NCI-H1105 (cell line): Measurements from ENCODE around the gene CDCA4.

ENCODE experiments used
- DNase-seq: peaks from one replicate; lab custom pipeline; 2025; lab: John Stamatoyannopoulos, UW

The CDCA4 gene

DNA sequence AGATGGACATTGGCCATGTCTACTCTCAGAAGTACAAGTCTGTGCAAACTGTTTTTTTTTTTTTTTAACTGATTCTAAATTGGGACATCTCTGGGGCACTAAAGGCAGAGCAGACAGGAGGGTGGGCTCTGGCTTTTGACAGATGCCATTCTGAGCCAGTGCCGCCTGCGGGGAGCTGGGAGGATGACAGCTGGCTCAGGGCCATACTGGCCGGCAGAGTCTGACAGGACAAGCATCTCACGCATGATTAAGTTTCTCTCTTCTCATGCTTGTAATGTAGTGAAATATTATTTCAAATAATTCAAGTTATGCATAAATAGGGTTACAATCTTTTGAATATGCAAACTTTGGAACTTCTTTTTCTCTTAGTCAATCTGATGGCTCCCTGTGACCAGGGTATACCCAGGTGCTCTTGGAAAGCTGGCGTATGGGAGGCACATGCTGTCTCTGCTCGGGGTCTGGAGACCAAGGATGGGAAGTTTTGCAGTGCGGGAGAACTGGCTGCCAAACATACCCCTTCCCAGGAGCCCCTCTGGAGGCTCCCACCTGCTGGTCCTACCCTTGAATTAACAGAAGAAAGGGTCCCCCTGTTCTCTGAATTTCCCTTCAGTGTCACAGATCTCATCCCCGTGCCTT is 7.6 kb downstream of the CDCA4 start:
- DNase-seq = no peak

DNA sequence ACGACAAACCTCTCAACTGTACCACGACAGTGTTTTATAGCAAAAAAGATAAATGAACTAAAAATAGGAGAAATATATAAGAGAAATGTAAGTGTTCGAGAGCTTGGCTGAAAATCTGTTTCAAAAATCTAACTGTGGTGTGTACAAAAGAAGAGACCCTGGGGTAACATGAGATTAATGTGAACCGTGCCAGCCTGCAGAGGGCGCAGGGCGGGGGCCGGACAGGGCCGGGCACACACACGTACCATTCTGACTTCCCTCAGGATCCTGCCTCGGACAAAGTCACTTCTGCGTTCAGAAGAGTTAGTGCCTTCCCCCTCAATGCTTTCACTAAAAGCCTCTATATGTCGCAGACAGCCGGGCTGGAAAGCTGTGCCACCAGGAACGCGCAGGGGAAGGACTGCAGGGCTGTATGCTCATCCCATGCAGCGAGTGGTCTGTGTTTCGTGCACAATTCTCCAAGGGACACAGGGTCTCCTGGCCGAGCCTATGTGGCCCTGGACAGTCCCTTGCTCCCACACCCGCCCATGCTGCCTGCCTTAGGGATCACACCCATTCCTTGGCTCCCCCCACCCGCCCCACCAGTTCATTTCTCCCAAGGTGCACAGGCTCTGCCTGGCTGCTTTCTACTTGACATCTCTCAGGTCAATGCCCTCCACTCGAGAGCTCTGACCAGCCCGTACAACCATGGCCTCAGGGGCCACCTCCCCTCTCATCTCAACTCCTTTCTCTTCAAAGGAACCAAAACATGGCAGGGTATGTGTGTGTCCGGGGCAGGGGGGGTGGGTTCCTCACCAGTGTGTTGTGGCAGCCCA is 8.5 kb downstream of the CDCA4 start:
- DNase-seq = no peak

DNA sequence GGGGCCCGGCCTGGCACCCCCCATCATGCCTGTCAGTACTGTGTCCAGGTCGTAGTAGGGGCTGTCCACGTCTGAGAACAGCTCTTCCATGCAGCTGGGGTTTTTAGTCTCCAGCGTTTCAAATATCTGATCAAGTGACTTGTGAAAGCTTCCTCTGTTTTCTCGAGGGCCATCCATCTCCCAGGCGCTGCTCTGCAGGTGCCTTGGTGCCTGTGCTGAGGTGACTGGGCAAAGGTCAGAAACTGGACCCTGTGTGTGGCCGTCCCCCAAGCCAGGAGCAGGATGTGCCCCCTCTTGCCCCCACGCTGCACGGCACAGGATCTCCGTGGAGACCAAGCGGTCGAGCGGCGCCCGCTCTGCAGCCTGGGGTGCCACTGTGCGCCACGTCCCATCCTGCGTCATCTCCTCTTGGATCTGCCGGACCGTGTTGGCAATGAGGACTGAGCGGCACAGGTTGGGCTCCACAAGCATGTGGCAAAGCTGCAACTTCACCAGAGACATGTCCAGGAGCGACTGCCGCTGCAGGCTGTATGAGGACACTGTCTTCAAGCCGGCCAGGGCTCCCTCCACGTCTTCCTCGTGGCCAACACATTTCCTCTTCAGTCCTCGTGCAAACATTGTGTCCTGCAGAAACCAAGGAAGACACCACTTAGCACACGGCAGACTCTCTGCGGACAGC is 9.4 kb downstream of the CDCA4 start:
- no peak for DNase-seq

DNA sequence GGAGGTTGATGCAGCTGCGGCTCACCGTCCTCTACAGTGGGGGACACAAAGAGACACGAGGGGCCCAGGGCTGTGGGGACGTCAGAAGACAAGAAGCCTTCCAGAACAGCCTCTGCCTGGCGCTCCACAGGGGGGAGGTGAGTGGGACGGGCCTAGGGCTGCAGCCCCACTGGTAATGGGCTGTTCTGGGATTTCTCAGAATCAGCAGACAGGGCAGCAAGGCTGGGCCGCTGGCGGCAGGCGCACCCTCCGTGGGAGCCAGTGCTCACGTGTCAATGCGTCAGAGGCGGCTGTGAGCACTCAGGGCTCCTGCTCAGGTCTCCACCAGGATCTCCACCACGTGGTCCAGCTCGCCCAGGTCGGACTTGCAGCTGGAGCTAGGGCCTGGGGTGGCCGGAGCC is 10.0 kb downstream of the CDCA4 start:
- no peak for DNase-seq

DNA sequence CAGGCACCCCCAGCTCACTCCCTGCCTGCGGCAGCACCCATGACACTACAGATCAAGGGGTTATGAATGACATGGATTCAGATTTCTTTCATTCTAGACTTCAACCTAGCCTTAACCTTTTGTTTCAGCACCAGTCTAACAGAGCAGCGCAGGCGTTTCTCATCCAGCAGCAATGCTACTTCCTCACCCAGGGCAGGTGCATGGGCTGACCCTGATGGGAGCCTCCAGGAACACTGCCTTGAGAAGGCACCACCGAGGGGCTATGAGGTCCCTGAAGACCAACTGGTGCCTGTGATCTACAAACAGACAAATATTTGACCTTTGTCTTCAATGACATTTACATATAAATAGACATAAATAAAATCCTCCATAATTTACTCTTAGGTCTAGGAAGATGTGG is 10.8 kb downstream of the CDCA4 start:
- DNase-seq = no peak

DNA sequence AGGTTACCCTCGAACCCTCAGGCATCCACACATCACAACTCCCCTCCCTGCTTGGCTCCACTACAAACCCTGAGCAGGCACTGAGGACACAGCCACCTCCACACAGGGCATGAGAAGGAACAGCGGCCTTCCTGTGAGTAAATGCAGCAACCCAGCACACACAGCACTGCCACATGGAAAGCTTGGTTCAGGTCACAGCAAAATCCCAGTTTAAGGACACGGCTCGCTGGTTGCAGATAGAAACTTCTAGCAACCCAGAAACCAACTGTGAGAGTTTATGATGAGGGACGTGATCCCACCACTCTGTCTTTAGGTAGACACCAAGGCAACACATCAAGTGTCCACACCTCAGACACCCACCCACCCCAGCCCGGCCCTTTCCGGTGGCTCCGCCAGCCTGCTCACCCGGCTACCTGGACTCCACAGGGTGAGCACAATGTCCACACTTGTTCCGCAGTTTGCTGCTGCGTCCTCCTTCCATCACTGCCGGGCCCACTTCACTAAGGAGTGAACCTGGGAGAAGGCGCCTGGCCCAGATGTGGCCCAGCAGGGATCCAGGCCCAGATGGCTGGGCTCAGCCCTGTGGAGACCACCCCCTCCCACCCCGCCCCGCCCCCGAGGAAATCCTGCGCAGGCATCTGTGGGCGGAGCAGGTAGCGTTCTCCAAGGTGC is 13.2 kb downstream of the CDCA4 start:
- DNase-seq = no peak

DNA sequence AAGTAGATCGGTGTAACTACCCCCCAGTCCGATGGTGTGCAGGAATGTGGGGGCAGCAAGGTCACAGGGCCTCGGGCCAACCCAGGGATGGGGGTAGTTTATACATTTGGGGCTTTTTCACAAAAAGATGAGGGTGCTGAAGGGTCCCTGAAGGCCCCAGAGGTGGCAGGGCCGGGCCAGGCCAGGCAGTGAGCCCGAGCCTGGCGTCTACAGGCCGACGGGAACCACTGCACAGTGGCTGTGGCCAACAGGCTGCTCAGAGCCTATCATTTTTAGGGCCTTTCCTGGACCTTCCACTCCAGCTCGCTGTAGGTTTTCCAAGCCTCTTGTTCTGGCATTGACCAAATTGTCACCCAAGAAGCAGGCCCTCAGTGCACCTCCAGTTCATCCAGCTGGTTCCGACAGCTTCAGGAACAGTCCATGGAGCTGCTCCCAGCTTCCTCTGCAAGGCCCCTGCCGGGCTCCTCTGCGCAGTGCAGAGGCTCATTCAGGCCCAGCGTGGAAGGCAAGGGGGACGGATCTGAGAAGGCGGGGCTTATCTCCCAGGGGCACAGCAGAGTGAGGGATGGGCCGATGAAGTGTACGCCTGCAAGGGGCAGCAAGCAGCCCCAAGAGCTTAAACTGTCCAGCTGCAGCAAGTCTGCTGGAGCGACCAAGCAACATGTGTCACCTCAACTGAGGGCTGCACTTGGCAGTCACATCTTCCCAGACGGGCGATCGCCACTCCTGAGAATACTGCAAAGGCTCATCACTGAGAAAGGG is 13.9 kb downstream of the CDCA4 start:
- DNase-seq = no peak

DNA sequence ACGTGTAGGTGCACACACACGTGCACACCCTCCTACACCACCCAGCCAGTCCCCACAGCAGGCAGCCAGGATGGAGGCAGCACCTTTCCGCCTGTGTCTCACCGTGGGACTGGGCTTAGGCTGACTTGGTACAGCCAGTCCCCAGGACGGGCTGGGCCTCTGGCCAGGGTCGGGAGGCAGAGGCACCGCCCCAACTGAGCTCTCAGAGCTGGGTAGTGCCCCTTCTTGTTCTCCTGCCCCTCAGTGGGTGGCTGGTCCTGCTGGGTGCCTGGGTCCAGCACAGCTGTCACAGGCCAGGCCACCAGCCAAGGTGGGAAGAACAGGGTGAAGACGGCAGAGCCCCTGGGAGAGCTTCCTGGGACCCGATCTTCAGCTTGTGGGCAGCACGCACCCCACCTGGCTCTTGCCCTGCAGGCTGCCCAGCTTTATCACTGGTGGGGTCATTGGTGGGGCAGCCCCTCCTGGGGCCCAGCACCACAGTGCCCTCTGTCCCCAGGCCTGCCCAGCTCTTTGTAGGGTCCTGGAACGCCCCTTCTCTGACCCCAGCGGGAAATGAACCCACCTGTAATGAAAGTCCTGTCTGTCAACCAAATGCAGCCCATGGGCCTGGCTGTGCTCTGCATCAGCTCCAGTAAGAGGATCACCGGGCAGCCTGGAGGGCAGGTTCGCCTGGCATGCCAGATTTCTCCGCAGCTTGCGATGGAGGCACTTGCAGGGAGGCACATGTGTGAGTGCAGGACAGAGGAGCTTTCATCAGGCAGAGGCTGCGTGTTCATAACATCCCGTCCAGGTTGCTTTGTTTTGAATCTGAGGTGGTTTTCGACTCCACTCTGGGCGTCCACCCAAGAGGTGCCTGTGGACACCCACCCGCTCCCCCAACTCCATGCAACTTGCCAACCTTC is 14.7 kb downstream of the CDCA4 start:
- no peak for DNase-seq

DNA sequence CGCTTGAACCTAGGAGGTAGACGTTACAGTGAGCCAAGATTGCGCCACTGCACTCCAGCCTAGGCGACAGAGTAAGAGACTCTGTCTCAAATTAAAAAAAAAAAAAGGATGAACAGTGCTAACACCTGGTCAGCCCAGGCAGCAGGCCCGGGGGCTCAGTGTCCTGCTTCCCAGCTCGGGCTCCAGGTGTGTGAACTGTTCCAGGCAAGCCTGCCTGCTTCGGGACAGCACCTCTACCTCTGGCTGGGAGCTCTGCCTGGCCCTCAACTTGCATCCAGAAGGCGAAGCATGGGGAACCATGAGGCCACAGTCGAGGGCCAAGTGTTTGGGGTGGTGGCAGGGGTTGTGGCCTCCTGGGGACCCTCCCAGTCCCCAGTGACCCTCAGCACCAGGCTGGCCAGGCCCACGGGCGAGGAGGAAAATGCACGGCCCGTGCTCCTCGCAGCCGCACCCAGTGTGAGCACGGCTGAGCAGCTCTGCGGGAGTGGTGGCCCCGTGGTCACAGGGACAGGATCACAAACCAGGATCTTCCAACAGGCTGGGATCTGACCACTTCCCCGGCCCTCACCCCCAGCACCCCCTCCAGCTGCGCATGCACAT is 15.5 kb downstream of the CDCA4 start:
- DNase-seq = no peak

DNA sequence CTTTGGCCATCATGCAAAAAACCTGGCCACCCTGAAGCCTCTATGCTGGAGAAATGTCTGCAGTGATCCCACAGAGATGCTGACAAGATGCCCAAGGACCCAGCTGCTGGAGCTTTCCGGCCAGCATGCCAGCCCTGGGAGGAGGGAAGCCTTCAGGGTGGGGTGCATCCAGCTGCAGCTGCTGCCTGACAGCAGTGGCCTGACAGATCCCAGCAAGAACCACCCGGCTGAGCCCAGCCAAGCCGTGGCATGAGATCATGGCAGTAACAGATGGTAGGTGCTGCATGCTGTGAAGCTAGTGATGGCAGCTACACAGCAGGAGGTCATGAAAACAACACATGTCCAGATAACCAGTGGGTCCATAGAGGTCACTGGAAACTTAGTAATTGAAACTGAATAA is 21.5 kb downstream of the CDCA4 start:
- DNase-seq = no peak

DNA sequence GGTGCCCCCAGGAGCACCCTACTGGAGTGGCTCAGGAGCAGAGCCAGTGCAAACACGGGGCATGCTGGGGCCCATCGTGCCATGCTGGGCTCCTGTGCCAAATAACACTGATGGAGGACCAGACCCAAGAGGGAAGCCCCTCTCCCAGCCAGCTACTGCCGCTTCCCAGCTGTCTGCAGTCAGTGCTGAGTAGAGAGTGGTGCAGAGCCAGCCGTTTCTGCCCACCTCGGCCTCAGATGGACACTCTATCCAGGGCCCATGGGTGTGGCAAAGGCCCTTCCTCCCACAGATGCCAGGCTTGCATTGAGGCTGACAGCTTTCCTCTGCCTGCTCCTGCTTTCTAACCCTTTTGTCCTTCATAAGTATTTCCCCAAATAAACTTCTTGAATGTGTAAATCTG is 22.1 kb downstream of the CDCA4 start:
- DNase-seq = peak; percentile 90

DNA sequence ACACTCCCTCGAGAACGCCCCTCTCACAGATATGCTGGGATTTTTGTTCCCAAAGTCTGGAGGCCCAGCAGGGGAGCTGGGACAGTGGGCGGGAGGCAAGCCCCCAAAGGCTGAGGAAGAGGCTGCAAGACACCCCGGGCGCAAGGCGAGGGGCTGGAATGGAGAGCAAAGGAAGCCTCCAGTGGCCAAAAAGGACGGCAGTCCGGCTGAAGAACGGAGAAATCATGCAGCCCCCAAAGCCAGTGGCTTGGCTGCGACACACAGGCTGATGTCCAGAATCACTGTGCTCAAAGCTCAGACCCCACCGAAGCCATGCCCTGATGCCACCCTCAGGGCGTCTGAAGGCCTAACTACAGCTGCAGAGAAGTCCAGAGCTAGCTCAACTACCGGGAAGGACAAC is 24.4 kb downstream of the CDCA4 start:
- no peak for DNase-seq

DNA sequence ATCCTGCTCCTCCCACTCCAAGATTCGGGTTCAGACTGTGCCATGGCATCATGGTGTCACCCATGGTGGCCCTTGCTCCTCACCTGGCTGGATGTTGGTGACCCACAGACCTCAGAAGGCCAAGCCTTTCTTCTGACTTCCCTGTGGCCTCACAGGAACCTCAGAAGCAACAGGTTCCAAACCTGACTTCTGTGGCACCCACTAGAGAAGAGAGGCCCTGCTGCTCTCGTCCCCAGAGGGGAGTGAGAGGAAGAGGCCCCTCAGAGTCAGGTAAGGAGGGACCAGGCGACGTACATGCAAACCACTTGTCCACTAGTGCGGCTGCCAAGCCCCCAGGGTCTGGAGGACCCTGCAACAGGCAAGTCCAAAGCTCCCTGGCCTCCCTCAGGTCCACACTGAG is 24.9 kb downstream of the CDCA4 start:
- DNase-seq = no peak

DNA sequence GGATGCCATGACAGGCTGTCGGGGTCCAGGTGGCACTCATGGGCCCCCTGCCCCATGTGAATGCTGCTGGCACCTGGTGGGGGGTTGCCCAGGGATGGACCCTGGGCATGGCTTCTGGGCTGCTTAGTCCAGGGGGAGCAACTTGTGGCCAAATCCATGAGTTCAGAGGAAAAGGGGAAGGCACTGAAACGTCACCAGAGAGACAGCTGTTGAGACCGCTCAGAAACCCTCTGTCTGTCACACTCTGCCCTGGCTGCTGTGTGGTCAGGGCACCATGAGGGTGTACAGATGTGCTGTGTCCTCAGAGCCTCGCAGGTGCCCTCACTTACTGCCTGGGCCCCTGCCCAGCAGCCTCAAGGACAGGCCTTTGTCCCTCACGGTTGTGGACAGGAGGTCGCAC is 25.9 kb downstream of the CDCA4 start:
- no peak for DNase-seq

DNA sequence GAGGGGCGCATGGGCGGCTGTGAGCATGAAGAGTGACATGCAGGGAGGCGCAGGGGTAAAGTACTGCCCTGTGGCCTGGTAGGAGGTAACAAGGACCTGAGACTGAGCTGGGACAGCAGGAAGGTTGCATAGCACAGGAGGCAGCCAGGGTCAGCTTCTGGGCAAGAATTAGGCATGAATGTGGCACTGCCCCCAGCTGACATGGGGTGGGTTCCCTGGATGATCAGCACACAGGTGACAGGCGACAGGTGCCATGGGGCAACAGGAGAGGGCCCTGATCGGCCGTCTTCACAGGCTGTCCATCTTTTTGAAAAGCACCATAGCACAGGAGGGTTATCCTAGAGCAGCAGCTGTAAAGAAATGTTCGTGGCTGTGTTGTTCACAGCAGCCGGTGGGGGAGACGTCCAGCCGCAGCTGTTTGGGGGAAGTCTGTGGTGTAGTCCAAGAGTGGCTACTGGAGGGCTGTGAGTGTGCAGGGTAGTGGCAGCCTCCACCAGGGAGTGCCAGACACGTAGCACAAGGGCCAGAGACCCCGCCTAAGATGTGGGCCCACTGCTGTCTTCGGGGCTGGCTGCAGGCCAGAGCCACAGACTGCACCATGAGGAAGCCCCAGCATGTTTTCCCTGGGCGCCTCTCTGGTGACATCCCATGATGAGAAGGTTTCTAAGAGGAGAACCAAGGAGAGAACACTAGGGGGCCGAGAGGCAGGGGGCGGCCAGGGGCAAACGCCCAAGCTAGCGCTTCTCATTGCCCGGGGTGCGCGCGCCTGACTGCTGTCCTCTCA is 26.9 kb downstream of the CDCA4 start:
- no peak for DNase-seq

DNA sequence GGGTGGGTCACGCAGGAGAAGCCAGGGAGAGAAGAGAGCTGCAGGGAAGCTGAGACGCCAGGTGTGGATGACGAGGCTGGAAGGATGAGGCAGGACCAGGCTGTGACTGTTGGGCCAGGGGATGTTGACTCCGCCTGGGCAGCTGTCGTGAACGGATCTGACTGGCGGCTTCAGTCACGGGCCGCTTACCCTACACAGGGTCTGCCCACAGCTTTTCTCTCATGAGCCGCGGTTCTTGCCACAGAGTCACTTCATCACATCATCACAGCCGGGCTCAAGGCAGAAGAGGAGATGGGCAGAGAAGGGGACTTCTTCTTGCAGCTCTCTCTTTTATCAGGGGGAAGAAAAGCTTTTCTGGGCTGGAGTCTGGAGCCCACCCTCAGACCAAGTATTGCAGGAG is 27.6 kb downstream of the CDCA4 start:
- DNase-seq = no peak

DNA sequence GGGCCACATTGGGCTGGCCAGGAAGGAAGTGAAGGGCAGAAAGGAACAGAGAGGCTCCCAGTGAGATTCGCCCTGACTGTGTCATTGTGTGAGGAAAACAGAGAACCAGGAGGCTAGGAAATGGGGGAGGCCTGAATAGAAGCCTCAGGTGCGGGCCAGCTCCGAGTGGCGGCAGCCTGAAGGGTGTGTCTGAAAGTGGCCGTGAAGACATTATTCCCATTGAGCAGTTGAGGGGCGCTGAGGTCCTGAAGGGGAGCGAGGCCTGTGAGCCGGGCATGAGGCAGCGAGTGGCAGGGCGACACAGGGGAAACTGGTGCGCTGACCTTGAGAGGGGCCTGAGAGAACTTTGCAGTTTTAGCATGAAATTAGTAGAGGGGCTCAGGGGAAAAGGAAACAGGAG is 28.4 kb downstream of the CDCA4 start:
- DNase-seq = no peak

DNA sequence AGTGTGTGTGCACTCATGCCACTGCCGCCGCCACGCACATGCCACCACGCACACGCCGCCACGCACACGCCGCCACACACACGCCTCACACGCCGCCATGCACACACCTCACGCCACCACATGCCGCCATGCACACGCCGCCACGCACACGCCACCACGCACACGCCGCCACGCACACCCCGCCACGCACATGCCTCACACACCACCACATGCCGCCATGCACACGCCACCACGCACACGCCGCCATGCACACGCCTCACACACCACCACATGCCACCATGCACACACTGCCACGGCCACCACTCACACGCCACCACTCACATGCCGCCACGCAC is 29.0 kb downstream of the CDCA4 start:
- DNase-seq = no peak

DNA sequence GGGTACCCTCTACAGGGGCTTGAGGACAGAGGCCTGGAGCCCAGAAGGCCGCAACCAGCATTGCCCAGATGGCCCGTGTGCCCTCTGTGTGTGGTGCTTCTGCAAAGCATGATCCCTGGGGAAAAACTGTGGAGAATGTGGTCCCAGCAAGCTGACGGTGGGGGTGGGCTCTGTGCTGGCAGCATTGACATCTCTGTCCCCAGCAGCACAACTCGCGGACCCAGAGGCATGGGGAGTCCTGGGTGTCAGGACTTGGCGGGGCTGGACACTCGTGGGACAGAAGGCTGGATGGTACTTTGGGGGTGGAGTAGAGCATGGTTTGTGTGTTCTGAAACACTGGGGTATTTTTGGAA is 31.0 kb downstream of the CDCA4 start:
- DNase-seq = no peak
